Measurements from ENCODE around the gene PUM2.

Gene PUM2

GRCh38 chr2:20231159-20231558 lies 119.5 kb downstream of the PUM2 start:
- H3F3A ChIP-seq (ENCODE audit: insufficient read depth): no peaks in the 10 kb centered on the region
- no peak overlapping the region for H3K4me3 ChIP-seq (ENCODE audit: insufficient read depth, low read length, poor library complexity, severe bottlenecking)
- no peaks in the 10 kb centered on the region for H4K20me1 ChIP-seq (ENCODE audit: low read depth, low read length)
- no peaks in the 10 kb centered on the region for H3K36me3 ChIP-seq (ENCODE audit: low read length)
- no peak overlapping the region for H2AFZ ChIP-seq (ENCODE audit: low read depth, low read length, severe bottlenecking)
- no peak overlapping the region for H3K4me2 ChIP-seq (ENCODE audit: low read depth, low read length, poor library complexity, severe bottlenecking)
- H3K9me2 ChIP-seq (replicated peaks; ENCODE audit: insufficient read depth, low read length): no peaks in the 10 kb centered on the region
- no peak overlapping the region for H3K9ac ChIP-seq (ENCODE audit: low read length)
- H3K9me3 ChIP-seq (ENCODE audit: insufficient read depth, low read length): no peaks in the 10 kb centered on the region
- H3K27me3 ChIP-seq (ENCODE audit: low read length): no peaks in the 10 kb centered on the region
- H3K79me2 ChIP-seq (ENCODE audit: insufficient read depth, low read length): no peaks in the 10 kb centered on the region
- TF ChIP-seq EZH2phosphoT487 (conservative IDR thresholded peaks at IDR 0.05; ENCODE audit: low read length) (no peak), CTCF (IDR thresholded peaks at IDR 0.05; ENCODE audit: insufficient read depth, low read length, poor library complexity, severe bottlenecking) (no peak)
- H3K27ac ChIP-seq (ENCODE audit: low read depth, low read length): no peak overlapping the region

DNA sequence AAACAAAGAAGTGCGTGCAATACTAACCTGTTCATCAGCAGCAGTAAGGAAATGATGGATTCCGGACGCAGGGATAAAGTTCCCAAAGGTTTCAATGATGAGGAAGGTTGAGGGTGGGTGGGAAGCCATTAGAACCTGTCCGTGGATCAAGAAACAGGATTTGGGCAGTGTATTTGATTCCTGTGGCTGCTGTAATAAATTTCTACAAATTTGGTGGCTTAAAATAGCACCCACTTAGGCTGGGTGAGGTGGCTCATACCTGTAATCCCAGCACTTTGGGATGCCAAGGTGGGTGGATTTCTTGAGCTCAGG lies 120.6 kb downstream of the PUM2 start:
- Histone ChIP-seq H3K4me2 (ENCODE audit: low read depth, low read length, poor library complexity, severe bottlenecking) (no peak overlapping the region), H3F3A (ENCODE audit: insufficient read depth) (no peaks in the 10 kb centered on the region), H3K9ac (ENCODE audit: low read length) (no peak overlapping the region), H3K36me3 (ENCODE audit: low read length) (no peaks in the 10 kb centered on the region), H3K79me2 (ENCODE audit: insufficient read depth, low read length) (no peaks in the 10 kb centered on the region), H3K4me3 (ENCODE audit: insufficient read depth, low read length, poor library complexity, severe bottlenecking) (no peak overlapping the region), H3K27me3 (ENCODE audit: low read length) (no peaks in the 10 kb centered on the region), H4K20me1 (ENCODE audit: low read depth, low read length) (no peaks in the 10 kb centered on the region), H3K9me2 (replicated peaks; ENCODE audit: insufficient read depth, low read length) (no peaks in the 10 kb centered on the region), H3K27ac (ENCODE audit: low read depth, low read length) (no peak overlapping the region), H3K9me3 (ENCODE audit: insufficient read depth, low read length) (no peaks in the 10 kb centered on the region), H2AFZ (ENCODE audit: low read depth, low read length, severe bottlenecking) (no peak overlapping the region)
- TF ChIP-seq EZH2phosphoT487 (conservative IDR thresholded peaks at IDR 0.05; ENCODE audit: low read length): no peak
- TF ChIP-seq CTCF (IDR thresholded peaks at IDR 0.05; ENCODE audit: insufficient read depth, low read length, poor library complexity, severe bottlenecking): no peak

DNA sequence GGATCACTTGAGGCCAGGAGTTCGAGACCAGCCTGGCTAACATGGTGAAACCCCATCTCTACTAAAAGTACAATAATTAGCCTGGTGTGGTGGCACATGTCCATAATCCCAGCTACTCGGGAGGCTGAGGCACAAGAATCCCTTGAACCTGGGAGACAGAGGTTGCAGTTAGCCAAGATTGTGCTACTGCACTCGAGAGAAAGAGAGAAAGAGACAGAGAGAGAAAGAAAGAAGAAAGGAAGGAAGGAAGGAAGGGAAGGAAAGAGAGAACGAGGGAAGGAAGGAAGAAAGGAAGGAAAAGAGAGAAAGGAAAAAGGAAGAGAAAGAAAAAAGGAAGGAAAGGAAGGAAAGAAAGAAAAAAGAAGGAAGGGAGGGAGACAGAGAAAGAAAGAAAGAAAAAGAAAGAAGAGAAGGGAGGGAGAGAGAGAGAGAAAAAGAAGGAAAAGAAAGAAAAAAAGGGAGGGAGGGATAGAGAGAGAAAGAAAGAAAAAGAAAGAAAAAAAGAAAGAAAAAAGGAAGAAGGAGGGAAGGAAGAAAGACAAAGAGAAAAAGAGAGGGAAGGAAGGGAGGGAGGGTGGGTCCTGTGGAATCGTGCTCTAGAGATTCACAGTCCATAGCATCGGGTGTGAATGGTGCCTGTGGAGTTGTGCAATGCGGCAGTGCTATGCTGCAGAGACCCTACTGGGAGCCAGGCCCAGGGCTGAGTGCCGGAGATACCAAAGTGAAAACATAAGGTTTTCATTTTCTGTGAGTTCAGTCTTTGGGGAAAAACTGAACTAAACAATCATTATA lies 121.1 kb downstream of the PUM2 start:
- no peaks in the 10 kb centered on the region for H3K36me3 ChIP-seq (ENCODE audit: low read length)
- H3K27me3 ChIP-seq (ENCODE audit: low read length): no peaks in the 10 kb centered on the region
- H4K20me1 ChIP-seq (ENCODE audit: low read depth, low read length): no peaks in the 10 kb centered on the region
- no peaks in the 10 kb centered on the region for H3F3A ChIP-seq (ENCODE audit: insufficient read depth)
- no peak overlapping the region for H3K4me3 ChIP-seq (ENCODE audit: insufficient read depth, low read length, poor library complexity, severe bottlenecking)
- H3K79me2 ChIP-seq (ENCODE audit: insufficient read depth, low read length): no peaks in the 10 kb centered on the region
- H3K9me3 ChIP-seq (ENCODE audit: insufficient read depth, low read length): no peaks in the 10 kb centered on the region
- TF ChIP-seq EZH2phosphoT487 (conservative IDR thresholded peaks at IDR 0.05; ENCODE audit: low read length) (no peak), CTCF (IDR thresholded peaks at IDR 0.05; ENCODE audit: insufficient read depth, low read length, poor library complexity, severe bottlenecking) (no peak)
- no peaks in the 10 kb centered on the region for H3K9me2 ChIP-seq (replicated peaks; ENCODE audit: insufficient read depth, low read length)
- H3K4me2 ChIP-seq (ENCODE audit: low read depth, low read length, poor library complexity, severe bottlenecking): no peak overlapping the region
- H3K9ac ChIP-seq (ENCODE audit: low read length): no peak overlapping the region
- no peak overlapping the region for H2AFZ ChIP-seq (ENCODE audit: low read depth, low read length, severe bottlenecking)
- H3K27ac ChIP-seq (ENCODE audit: low read depth, low read length): no peak overlapping the region
